K562 (cell line): ENCODE results near the gene KLHL18. TPM values are rescaled to one million over a fixed set of nuclear protein-coding genes. Genes with fewer than 3 reads are reported as not detected.
A peak's percentile ranks its signal among the peaks of the same experiment; 100 is the strongest.

ENCODE experiments used
- ATAC-seq: fragments of 200-7000 bp; cut with Tn5 transposase; 3 replicates; pipeline ENCODE4 v1.9.1; 2020; ENCODE audit warnings: moderate library complexity
- BruUV-seq: library from RNA; stranded (reverse); fragments of 400-500 nt; replicated peaks from 2 replicates; lab custom pipeline; 2021; lab: Mats Ljungman, UMichigan
- CTCF ChIA-PET: fragments of 300-600 bp; formaldehyde crosslinking; extraction: SDS; loops from one replicate; lab custom pipeline; 2021; ENCODE audit warnings: low intra/inter-chr PET ratio; lab: Yijun Ruan, JAX
- POLR2A ChIA-PET: fragments of 300-600, 350-650 bp; sonication (Branson Sonifier 250); formaldehyde crosslinking; extraction: SDS; loops from one replicate; lab custom pipeline; 2021; ENCODE audit warnings: antibody characterized with exemption, inconsistent platforms; lab: Yijun Ruan, JAX
- DNase-seq, 4 experiments: peaks; one replicate each; pipeline versions ENCODE4 v3.0.0 to v3.0.0-alpha.2; 2011 to 2018; ENCODE audit warnings: low spot score in 3 of 4, mixed read lengths in 3 of 4; ENCODE audit errors: extremely low read depth in 1 of 4
- FAIRE-seq: peaks from 2 replicates; lab custom pipeline; 2011; peaks lifted over from hg19 to GRCh38; lab: Jason Lieb, UNC
- H2AFZ ChIP-seq: 2 replicates; pipeline ENCODE4 v1.6.0; 2011; ENCODE audit warnings: low read depth, low read length, control low read depth, inconsistent platforms
- H3K27ac ChIP-seq: fragments of 200-600 bp; 3 replicates; pipeline ENCODE4 v1.8.0; 2011; ENCODE audit warnings: low read depth, mild to moderate bottlenecking, control low read depth, inconsistent platforms, low read length, moderate library complexity, mixed read lengths; ENCODE audit errors: extremely low read depth
- H3K27me3 ChIP-seq, 2 experiments: fragments of 300-600 bp in 1 of 2; 2 replicates in 1 of 2; 3 replicates in 1 of 2; pipeline versions ENCODE4 v1.6.0 to v1.8.0; 2011; ENCODE audit warnings: inconsistent platforms in 2 of 2, low read length in 2 of 2, mild to moderate bottlenecking in 1 of 2, mixed read lengths in 1 of 2, moderate library complexity in 1 of 2; ENCODE audit not compliant: control insufficient read depth in 2 of 2, insufficient read depth in 2 of 2
- H3K36me3 ChIP-seq: fragments of 300-600 bp; 3 replicates; pipeline ENCODE4 v1.8.0; 2011; ENCODE audit warnings: mild to moderate bottlenecking, low read length, inconsistent platforms; ENCODE audit not compliant: control insufficient read depth, insufficient read depth
- H3K4me1 ChIP-seq, 2 experiments: fragments of 200-600 bp in 1 of 2; replicated peaks in 1 of 2; 2 replicates in 1 of 2; 3 replicates in 1 of 2; pipeline versions ENCODE4 v1.5.1 to v1.8.0; 2011; ENCODE audit warnings: inconsistent platforms in 2 of 2, low read length in 2 of 2, mild to moderate bottlenecking in 1 of 2, mixed read lengths in 1 of 2, moderate library complexity in 1 of 2; ENCODE audit not compliant: control insufficient read depth in 2 of 2, insufficient read depth in 2 of 2
- H3K4me2 ChIP-seq: 2 replicates; pipeline ENCODE4 v1.6.1; 2011; ENCODE audit warnings: low read length, control low read depth, inconsistent platforms, mixed read lengths; ENCODE audit not compliant: insufficient read depth
- H3K4me3 ChIP-seq: fragments of 200-600 bp; sonication (generic), shearing (Covaris generic); 2 replicates; pipeline ENCODE4 v1.5.1; 2016; ENCODE audit warnings: control low read depth, inconsistent platforms
- H3K79me2 ChIP-seq: fragments of 200-600 bp; 3 replicates; pipeline ENCODE4 v1.8.0; 2011; ENCODE audit warnings: low read length, inconsistent platforms; ENCODE audit not compliant: control insufficient read depth, insufficient read depth
- H3K9ac ChIP-seq, 2 experiments: 2 replicates each; pipeline versions ENCODE4 v1.6.0 to v1.6.1; 2011; ENCODE audit warnings: low read depth in 2 of 2, low read length in 2 of 2, control low read depth in 1 of 2, inconsistent platforms in 1 of 2, mild to moderate bottlenecking in 1 of 2, mixed read lengths in 1 of 2; ENCODE audit not compliant: insufficient read depth in 1 of 2
- H3K9me1 ChIP-seq: one replicate; pipeline ENCODE4 v1.6.0; 2011; ENCODE audit warnings: inconsistent platforms, mild to moderate bottlenecking, low read length, moderate library complexity; ENCODE audit not compliant: control insufficient read depth, insufficient read depth
- H3K9me3 ChIP-seq: replicated peaks from 2 replicates; pipeline ENCODE4 v1.5.1; 2011; ENCODE audit warnings: low read depth, low read length, inconsistent platforms; ENCODE audit not compliant: control insufficient read depth, insufficient read depth
- H4K20me1 ChIP-seq: replicated peaks from 2 replicates; pipeline ENCODE4 v1.6.1; 2011; ENCODE audit warnings: low read length, inconsistent platforms, mixed read lengths; ENCODE audit not compliant: control insufficient read depth, insufficient read depth
- KHSRP ChIP-seq: fragments of 450-650 bp; IDR thresholded peaks from 2 replicates; pipeline ENCODE4 v1.6.1; 2017
- NONO ChIP-seq, 2 experiments: fragments of 200-400 bp in 1 of 2; fragments of 450-650 bp in 1 of 2; formaldehyde crosslinking in 1 of 2; IDR thresholded peaks; 2 replicates each; pipeline ENCODE4 v1.6.1; 2017; ENCODE audit warnings: low read depth in 2 of 2, mild to moderate bottlenecking in 2 of 2, moderate library complexity in 2 of 2, low read length in 1 of 2
- SIN3A ChIP-seq, 2 experiments: fragments of 150-350 bp in 1 of 2; IDR thresholded peaks; 2 replicates each; pipeline ENCODE4 v1.6.1; 2011 to 2016; ENCODE audit warnings: borderline replicate concordance in 2 of 2, low read depth in 2 of 2, low read length in 2 of 2, mild to moderate bottlenecking in 2 of 2, moderate library complexity in 2 of 2; ENCODE audit not compliant: control insufficient read depth in 1 of 2
- SMARCC2 ChIP-seq: fragments of 450-650 bp; IDR thresholded peaks from 2 replicates; pipeline ENCODE4 v1.6.1; 2017; ENCODE audit warnings: antibody characterized with exemption, moderate library complexity, mild to moderate bottlenecking, low read depth
- ZNF589 ChIP-seq: fragments of 200-800 bp; sonication (Bioruptor generic); IDR thresholded peaks from 2 replicates; pipeline ENCODE4 v1.6.1; 2016; ENCODE audit warnings: low read depth, missing genetic modification characterization, missing compliant biosample characterization
- WGBS: fragments of 100-300 bp; shearing (Covaris generic); methylation state at CpG from one replicate; pipeline ENCODE4 v1.1.6; 2016; ENCODE audit warnings: low coverage, mixed read lengths; ENCODE audit not compliant: insufficient coverage; ENCODE audit errors: missing lambda C conversion rate; 5-methylcytosine and 5-hydroxymethylcytosine counted together
- in situ Hi-C: fragments of 300-500 bp; cut with MboI; formaldehyde crosslinking; loops from 4 replicates; pipeline ENCODE4 v1.15.0; 2018; ENCODE audit warnings: inconsistent platforms, mixed read lengths
- intact Hi-C: fragments of 100-400 bp; cut with micrococcal nuclease; formaldehyde crosslinking; loops from 2 replicates; pipeline ENCODE4 v1.14.2; 2022
- polyA plus RNA-seq, 8 experiments: library from polyadenylated mRNA; depleted of rRNA in 4 of 8; stranded (reverse) in 5 of 8; unstranded in 3 of 8; fragments of >200 nt; fragmentation: Nextera tagmentation in 2 of 8; fragmentation: Illumina TruSeq in 1 of 8; extraction: Ambion mirVana in 2 of 8; extraction: Trizol in 1 of 8; gene quantifications; 2 replicates each; pipeline versions ENCODE4 v1.2.1 to v1.2.3, GENCODE V29; 2011 to 2014; ENCODE audit warnings: inconsistent platforms in 1 of 8, missing spikeins in 1 of 8
- total RNA-seq, 7 experiments: library from RNA; depleted of rRNA in 6 of 7; stranded (reverse); fragments of >200 nt in 6 of 7; fragmentation: Illumina TruSeq in 2 of 7; extraction: Trizol in 2 of 7; gene quantifications; 2 replicates each; pipeline versions ENCODE4 v1.2.1 to v1.2.3, GENCODE V29; 2011 to 2021; ENCODE audit warnings: low replicate concordance in 1 of 7
- TF ChIP-seq, protein P1 (sequence below): fragments of 250-450 bp; sonication (Bioruptor Pico); IDR thresholded peaks from 2 replicates; pipeline ENCODE4 v1.9.0; 2021; ENCODE audit warnings: mild to moderate bottlenecking, inconsistent platforms
- TF ChIP-seq, protein P2 (sequence below), 2 experiments: fragments of 450-650 bp in 1 of 2; sonication (generic) in 1 of 2; formaldehyde crosslinking in 1 of 2; IDR thresholded peaks in 1 of 2; conservative IDR thresholded peaks in 1 of 2; 2 replicates each; pipeline versions ENCODE4 v1.6.1 to v1.8.1; 2016 to 2023; ENCODE audit warnings: mild to moderate bottlenecking in 2 of 2, moderate library complexity in 2 of 2, inconsistent platforms in 1 of 2, missing genetic modification reagents in 1 of 2
- TF ChIP-seq, protein P3 (sequence below): fragments of 450-650 bp; IDR thresholded peaks from 2 replicates; pipeline ENCODE4 v1.6.1; 2016
- TF ChIP-seq, protein P4 (sequence below): fragments of 450-650 bp; IDR thresholded peaks from 2 replicates; pipeline ENCODE4 v1.6.1; 2016; ENCODE audit warnings: antibody characterized with exemption

Gene KLHL18
- total and polyA plus RNA-seq, 9 of the 15 experiments (the other 6 are each of a cell fraction or from before 2014, with no cell fraction given) = 26.7 to 97.5 (median 48.7) TPM

DNA sequence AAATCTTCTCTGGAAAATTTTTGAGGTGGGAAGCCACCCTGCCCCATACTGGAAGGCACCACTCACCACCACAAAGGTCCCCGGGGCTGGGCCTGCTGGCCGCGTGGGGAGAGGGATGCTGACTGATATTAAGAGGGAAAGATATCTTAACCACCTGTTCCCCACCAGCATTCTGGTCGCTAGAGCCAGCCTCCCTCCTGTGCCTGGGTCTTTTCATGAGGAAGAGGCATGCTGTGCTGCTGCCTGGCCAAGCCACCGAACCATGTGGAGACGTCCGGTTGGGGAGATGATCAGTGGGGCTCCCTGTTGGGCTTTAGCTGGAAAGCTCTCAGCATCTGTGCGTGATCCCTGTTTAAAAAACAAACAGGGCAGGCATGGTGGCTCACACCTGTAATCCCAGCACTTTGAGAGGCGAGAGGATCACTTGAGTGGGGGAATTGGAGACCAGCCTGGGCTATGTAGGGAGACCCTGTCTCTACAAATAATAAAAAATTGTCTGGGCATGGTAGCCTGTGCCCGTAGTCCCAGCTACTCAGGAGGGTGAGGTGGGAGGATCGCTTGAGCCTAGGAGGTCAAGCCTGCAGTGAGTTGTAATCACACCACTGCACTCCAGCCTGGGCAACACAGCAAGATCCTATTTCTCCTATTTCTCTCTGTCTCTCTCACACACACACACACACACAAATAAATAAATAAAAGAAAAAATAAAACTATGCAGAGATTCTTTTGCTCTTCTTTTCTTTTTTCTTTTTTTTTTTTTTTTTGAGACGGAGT lies 1.0 kb downstream of the KLHL18 start (continued):
- TF ChIP-seq SMARCC2 = no peak
- no peak for TF ChIP-seq KHSRP
- TF ChIP-seq NONO (IDR thresholded peaks at IDR 0.05; ENCODE audit: low read depth in 2 of 2, low read length in 1 of 2) = 0 out of 4 replicates have a peak, but pooled peaks of 1 of the 2 experiments have one; percentile 8
- TF ChIP-seq SIN3A (IDR thresholded peaks at IDR 0.05; ENCODE audit: borderline replicate concordance in 2 of 2, control insufficient read depth in 1 of 2, low read depth in 2 of 2, low read length in 2 of 2) = 0 out of 4 replicates have a peak, but pooled peaks of 1 of the 2 experiments have one; percentile 24
- TF ChIP-seq ZNF589 (CRISPR knock-in tag) = no peak
- TF ChIP-seq, all 486 proteins: peak for 21

DNA sequence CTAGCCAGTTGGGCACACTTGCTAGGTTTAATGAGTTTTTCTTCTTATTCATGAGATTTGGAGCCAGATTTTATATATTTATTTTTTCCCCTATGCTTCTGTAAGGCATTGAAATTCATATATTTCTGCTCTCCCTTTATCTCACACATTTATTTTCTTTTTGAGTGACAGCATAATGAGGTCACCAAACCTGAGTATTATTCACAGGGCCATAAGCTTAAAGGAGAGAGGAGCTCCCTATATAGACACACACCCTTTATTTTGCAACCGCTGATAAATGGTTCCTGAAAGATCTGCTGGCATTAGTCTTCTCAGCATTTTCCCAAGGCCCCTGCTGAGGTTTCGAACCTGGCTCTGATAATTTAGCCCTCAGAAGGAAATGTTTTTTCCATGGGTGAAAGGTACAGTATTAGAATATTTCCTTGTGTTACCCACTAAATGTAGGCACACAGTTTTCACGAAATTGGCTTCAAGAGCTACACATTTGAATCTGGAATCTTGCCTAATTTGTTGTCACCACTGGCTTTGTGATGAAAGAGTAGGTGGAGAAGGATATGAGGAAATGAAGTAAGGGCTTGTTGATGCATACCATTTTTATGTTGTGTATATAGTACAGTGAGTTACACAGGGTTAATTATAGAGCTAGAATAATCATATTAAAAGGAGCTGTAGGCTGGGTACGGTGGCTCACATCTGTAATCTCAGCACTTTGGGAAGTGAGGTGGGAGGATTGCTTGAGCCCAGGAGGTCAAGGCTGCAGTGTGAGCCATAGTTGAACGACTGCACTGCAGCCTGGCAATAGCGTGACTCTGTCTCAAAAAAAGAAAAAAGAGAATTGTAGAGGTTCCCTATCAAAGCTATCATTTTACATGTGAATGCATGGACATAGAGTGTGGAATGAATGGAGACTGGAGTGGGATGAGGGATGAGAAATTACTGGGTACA lies 6.5 kb downstream of the KLHL18 start:
- no peak overlapping the region for H3K9ac ChIP-seq
- peaks cover 77% of the 10 kb centered on the region for H3K36me3 ChIP-seq
- POLR2A ChIA-PET = interaction anchor here (0.6 to 2.0 kb wide), 3 partner anchors 8 to 174 kb away, joined by 3 to 5 read pairs (median 3); no protein-coding TSS in a partner anchor
- no peaks in the 10 kb centered on the region for H3K9me3 ChIP-seq
- FAIRE-seq (no peak), DNase-seq (no peak), ATAC-seq (no peak)
- H3K79me2 ChIP-seq = peaks cover 92% of the 10 kb centered on the region
- H3K4me3 ChIP-seq = no peak overlapping the region
- in situ Hi-C loops = no loop called here
- BruUV-seq = no TSS peak
- WGBS = 74% methylated on average over 6 of the region's 6 CpGs
- intact Hi-C loops = no loop called here
- no peaks in the 10 kb centered on the region for H3K27me3 ChIP-seq
- H3K9me1 ChIP-seq = no peaks in the 10 kb centered on the region
- H3K4me1 ChIP-seq = peaks cover 2 to 14% of the 10 kb centered on the region in 2 experiments; a peak in 3 of 5 replicates
- CTCF ChIA-PET = interaction anchor here (0.6 kb wide), 2 partner anchors 261 to 1324 kb away, joined by 3 read pairs; no protein-coding TSS in a partner anchor
- no peaks in the 10 kb centered on the region for H4K20me1 ChIP-seq
- no peak overlapping the region for H3K4me2 ChIP-seq
- no peak overlapping the region for H3K27ac ChIP-seq
- H2AFZ ChIP-seq = no peak overlapping the region
- TF ChIP-seq, protein P1, sequence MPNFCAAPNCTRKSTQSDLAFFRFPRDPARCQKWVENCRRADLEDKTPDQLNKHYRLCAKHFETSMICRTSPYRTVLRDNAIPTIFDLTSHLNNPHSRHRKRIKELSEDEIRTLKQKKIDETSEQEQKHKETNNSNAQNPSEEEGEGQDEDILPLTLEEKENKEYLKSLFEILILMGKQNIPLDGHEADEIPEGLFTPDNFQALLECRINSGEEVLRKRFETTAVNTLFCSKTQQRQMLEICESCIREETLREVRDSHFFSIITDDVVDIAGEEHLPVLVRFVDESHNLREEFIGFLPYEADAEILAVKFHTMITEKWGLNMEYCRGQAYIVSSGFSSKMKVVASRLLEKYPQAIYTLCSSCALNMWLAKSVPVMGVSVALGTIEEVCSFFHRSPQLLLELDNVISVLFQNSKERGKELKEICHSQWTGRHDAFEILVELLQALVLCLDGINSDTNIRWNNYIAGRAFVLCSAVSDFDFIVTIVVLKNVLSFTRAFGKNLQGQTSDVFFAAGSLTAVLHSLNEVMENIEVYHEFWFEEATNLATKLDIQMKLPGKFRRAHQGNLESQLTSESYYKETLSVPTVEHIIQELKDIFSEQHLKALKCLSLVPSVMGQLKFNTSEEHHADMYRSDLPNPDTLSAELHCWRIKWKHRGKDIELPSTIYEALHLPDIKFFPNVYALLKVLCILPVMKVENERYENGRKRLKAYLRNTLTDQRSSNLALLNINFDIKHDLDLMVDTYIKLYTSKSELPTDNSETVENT = no peak
- TF ChIP-seq, protein P2, sequence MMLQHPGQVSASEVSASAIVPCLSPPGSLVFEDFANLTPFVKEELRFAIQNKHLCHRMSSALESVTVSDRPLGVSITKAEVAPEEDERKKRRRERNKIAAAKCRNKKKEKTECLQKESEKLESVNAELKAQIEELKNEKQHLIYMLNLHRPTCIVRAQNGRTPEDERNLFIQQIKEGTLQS (IDR thresholded peaks at IDR 0.05) = 0 out of 2 replicates have a peak, but pooled peaks have one; percentile 26
- TF ChIP-seq, protein P2 (CRISPR knock-in tag; conservative IDR thresholded peaks at IDR 0.05) = no peak
- TF ChIP-seq, protein P3, sequence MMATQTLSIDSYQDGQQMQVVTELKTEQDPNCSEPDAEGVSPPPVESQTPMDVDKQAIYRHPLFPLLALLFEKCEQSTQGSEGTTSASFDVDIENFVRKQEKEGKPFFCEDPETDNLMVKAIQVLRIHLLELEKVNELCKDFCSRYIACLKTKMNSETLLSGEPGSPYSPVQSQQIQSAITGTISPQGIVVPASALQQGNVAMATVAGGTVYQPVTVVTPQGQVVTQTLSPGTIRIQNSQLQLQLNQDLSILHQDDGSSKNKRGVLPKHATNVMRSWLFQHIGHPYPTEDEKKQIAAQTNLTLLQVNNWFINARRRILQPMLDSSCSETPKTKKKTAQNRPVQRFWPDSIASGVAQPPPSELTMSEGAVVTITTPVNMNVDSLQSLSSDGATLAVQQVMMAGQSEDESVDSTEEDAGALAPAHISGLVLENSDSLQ = peak; percentile 78
- TF ChIP-seq, protein P4, sequence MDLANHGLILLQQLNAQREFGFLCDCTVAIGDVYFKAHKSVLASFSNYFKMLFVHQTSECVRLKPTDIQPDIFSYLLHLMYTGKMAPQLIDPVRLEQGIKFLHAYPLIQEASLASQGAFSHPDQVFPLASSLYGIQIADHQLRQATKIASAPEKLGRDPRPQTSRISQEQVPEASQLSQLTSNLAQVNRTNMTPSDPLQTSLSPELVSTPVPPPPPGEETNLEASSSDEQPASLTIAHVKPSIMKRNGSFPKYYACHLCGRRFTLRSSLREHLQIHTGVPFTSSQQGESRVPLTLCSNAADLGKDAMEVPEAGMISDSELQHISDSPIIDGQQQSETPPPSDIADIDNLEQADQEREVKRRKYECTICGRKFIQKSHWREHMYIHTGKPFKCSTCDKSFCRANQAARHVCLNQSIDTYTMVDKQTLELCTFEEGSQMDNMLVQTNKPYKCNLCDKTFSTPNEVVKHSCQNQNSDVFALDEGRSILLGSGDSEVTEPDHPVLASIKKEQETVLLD = no peak
